Measurements from ENCODE around the gene POU6F2.

POU6F2 gene

GRCh38 chr7:39272691-39273090 is 295.0 kb downstream of the POU6F2 start:
- H3K4me3 ChIP-seq (ENCODE audit: low read depth in 1 of 2, low read length in 2 of 2): no peak overlapping the region
- peaks cover 0 to 5% of the 10 kb centered on the region in 2 donors for H3K27me3 ChIP-seq (ENCODE audit: control insufficient read depth in 1 of 2, insufficient read depth in 2 of 2, low read length in 2 of 2)
- H3K36me3 ChIP-seq (ENCODE audit: control insufficient read depth in 1 of 2, insufficient read depth in 2 of 2, low read length in 2 of 2): no peaks in the 10 kb centered on the region
- no peak overlapping the region for H3K27ac ChIP-seq (ENCODE audit: low read depth, low read length)
- H3K9ac ChIP-seq (ENCODE audit: low read depth in 1 of 2, low read length in 2 of 2): no peak overlapping the region
- H3K4me1 ChIP-seq (ENCODE audit: control insufficient read depth in 1 of 2, insufficient read depth in 2 of 2, low read length in 2 of 2): no peaks in the 10 kb centered on the region
- no peaks in the 10 kb centered on the region for H3K9me3 ChIP-seq (ENCODE audit: control insufficient read depth in 1 of 2, low read length in 2 of 2)

- Histone ChIP-seq H3K4me1 (ENCODE audit: control insufficient read depth in 1 of 2, insufficient read depth in 2 of 2, low read length in 2 of 2) (no peaks in the 10 kb centered on the region), H3K36me3 (ENCODE audit: control insufficient read depth in 1 of 2, insufficient read depth in 2 of 2, low read length in 2 of 2) (no peaks in the 10 kb centered on the region), H3K4me3 (ENCODE audit: low read depth in 1 of 2, low read length in 2 of 2) (no peak overlapping the region), H3K9me3 (ENCODE audit: control insufficient read depth in 1 of 2, low read length in 2 of 2) (no peaks in the 10 kb centered on the region), H3K9ac (ENCODE audit: low read depth in 1 of 2, low read length in 2 of 2) (no peak overlapping the region), H3K27ac (ENCODE audit: low read depth, low read length) (no peak overlapping the region), H3K27me3 (ENCODE audit: control insufficient read depth in 1 of 2, insufficient read depth in 2 of 2, low read length in 2 of 2) (no peaks in the 10 kb centered on the region)
These were observed 302.6 kb downstream of the POU6F2 start for GRCh38 chr7:39280337-39280736.

- H3K9ac ChIP-seq (ENCODE audit: low read depth in 1 of 2, low read length in 2 of 2): no peak overlapping the region
- no peak overlapping the region for H3K4me3 ChIP-seq (ENCODE audit: low read depth in 1 of 2, low read length in 2 of 2)
- no peak overlapping the region for H3K27ac ChIP-seq (ENCODE audit: low read depth, low read length)
- H3K27me3 ChIP-seq (ENCODE audit: control insufficient read depth in 1 of 2, insufficient read depth in 2 of 2, low read length in 2 of 2): no peaks in the 10 kb centered on the region
- H3K9me3 ChIP-seq (ENCODE audit: control insufficient read depth in 1 of 2, low read length in 2 of 2): no peaks in the 10 kb centered on the region
- H3K36me3 ChIP-seq (ENCODE audit: control insufficient read depth in 1 of 2, insufficient read depth in 2 of 2, low read length in 2 of 2): no peaks in the 10 kb centered on the region
- no peaks in the 10 kb centered on the region for H3K4me1 ChIP-seq (ENCODE audit: control insufficient read depth in 1 of 2, insufficient read depth in 2 of 2, low read length in 2 of 2)
These were observed 307.5 kb downstream of the POU6F2 start for GRCh38 chr7:39285256-39285655.

- H3K4me3 ChIP-seq (ENCODE audit: low read depth in 1 of 2, low read length in 2 of 2): no peak overlapping the region
- no peak overlapping the region for H3K9ac ChIP-seq (ENCODE audit: low read depth in 1 of 2, low read length in 2 of 2)
- H3K27me3 ChIP-seq (ENCODE audit: control insufficient read depth in 1 of 2, insufficient read depth in 2 of 2, low read length in 2 of 2): no peaks in the 10 kb centered on the region
- H3K9me3 ChIP-seq (ENCODE audit: control insufficient read depth in 1 of 2, low read length in 2 of 2): no peaks in the 10 kb centered on the region
- H3K36me3 ChIP-seq (ENCODE audit: control insufficient read depth in 1 of 2, insufficient read depth in 2 of 2, low read length in 2 of 2): no peaks in the 10 kb centered on the region
- H3K4me1 ChIP-seq (ENCODE audit: control insufficient read depth in 1 of 2, insufficient read depth in 2 of 2, low read length in 2 of 2): peaks cover 2 to 12% of the 10 kb centered on the region in 2 donors
- H3K27ac ChIP-seq (ENCODE audit: low read depth, low read length): no peak overlapping the region
These were observed 310.6 kb downstream of the POU6F2 start for GRCh38 chr7:39288303-39288702.

GRCh38 chr7:39291628-39292410 is 314.1 kb downstream of the POU6F2 start:
- H3K27me3 ChIP-seq (ENCODE audit: control insufficient read depth in 1 of 2, insufficient read depth in 2 of 2, low read length in 2 of 2): no peaks in the 10 kb centered on the region
- H3K9me3 ChIP-seq (ENCODE audit: control insufficient read depth in 1 of 2, low read length in 2 of 2): no peaks in the 10 kb centered on the region
- no peaks in the 10 kb centered on the region for H3K36me3 ChIP-seq (ENCODE audit: control insufficient read depth in 1 of 2, insufficient read depth in 2 of 2, low read length in 2 of 2)
- no peak overlapping the region for H3K4me3 ChIP-seq (ENCODE audit: low read depth in 1 of 2, low read length in 2 of 2)
- H3K9ac ChIP-seq (ENCODE audit: low read depth in 1 of 2, low read length in 2 of 2): no peak overlapping the region
- H3K27ac ChIP-seq (ENCODE audit: low read depth, low read length): no peak overlapping the region
- H3K4me1 ChIP-seq (ENCODE audit: control insufficient read depth in 1 of 2, insufficient read depth in 2 of 2, low read length in 2 of 2): peaks cover 13 to 32% of the 10 kb centered on the region in 2 donors

GRCh38 chr7:39293056-39293823 is 315.5 kb downstream of the POU6F2 start:
- Histone ChIP-seq H3K27ac (ENCODE audit: low read depth, low read length) (no peak overlapping the region), H3K9me3 (ENCODE audit: control insufficient read depth in 1 of 2, low read length in 2 of 2) (no peaks in the 10 kb centered on the region), H3K4me3 (ENCODE audit: low read depth in 1 of 2, low read length in 2 of 2) (no peak overlapping the region), H3K9ac (ENCODE audit: low read depth in 1 of 2, low read length in 2 of 2) (no peak overlapping the region), H3K4me1 (ENCODE audit: control insufficient read depth in 1 of 2, insufficient read depth in 2 of 2, low read length in 2 of 2) (peaks cover 14 to 32% of the 10 kb centered on the region in 2 donors), H3K36me3 (ENCODE audit: control insufficient read depth in 1 of 2, insufficient read depth in 2 of 2, low read length in 2 of 2) (no peaks in the 10 kb centered on the region), H3K27me3 (ENCODE audit: control insufficient read depth in 1 of 2, insufficient read depth in 2 of 2, low read length in 2 of 2) (no peaks in the 10 kb centered on the region)

- H3K9ac ChIP-seq (ENCODE audit: low read depth in 1 of 2, low read length in 2 of 2): no peak overlapping the region
- no peak overlapping the region for H3K27ac ChIP-seq (ENCODE audit: low read depth, low read length)
- H3K4me3 ChIP-seq (ENCODE audit: low read depth in 1 of 2, low read length in 2 of 2): no peak overlapping the region
- peaks cover 14 to 32% of the 10 kb centered on the region in 2 donors for H3K4me1 ChIP-seq (ENCODE audit: control insufficient read depth in 1 of 2, insufficient read depth in 2 of 2, low read length in 2 of 2)
- H3K27me3 ChIP-seq (ENCODE audit: control insufficient read depth in 1 of 2, insufficient read depth in 2 of 2, low read length in 2 of 2): no peaks in the 10 kb centered on the region
- H3K9me3 ChIP-seq (ENCODE audit: control insufficient read depth in 1 of 2, low read length in 2 of 2): no peaks in the 10 kb centered on the region
- no peaks in the 10 kb centered on the region for H3K36me3 ChIP-seq (ENCODE audit: control insufficient read depth in 1 of 2, insufficient read depth in 2 of 2, low read length in 2 of 2)
These were observed 316.3 kb downstream of the POU6F2 start for GRCh38 chr7:39294022-39294421.

GRCh38 chr7:39295796-39296195 is 318.1 kb downstream of the POU6F2 start:
- H3K36me3 ChIP-seq (ENCODE audit: control insufficient read depth in 1 of 2, insufficient read depth in 2 of 2, low read length in 2 of 2): no peaks in the 10 kb centered on the region
- no peaks in the 10 kb centered on the region for H3K27me3 ChIP-seq (ENCODE audit: control insufficient read depth in 1 of 2, insufficient read depth in 2 of 2, low read length in 2 of 2)
- H3K4me1 ChIP-seq (ENCODE audit: control insufficient read depth in 1 of 2, insufficient read depth in 2 of 2, low read length in 2 of 2): peaks cover 14 to 32% of the 10 kb centered on the region in 2 donors
- no peak overlapping the region for H3K9ac ChIP-seq (ENCODE audit: low read depth in 1 of 2, low read length in 2 of 2)
- no peaks in the 10 kb centered on the region for H3K9me3 ChIP-seq (ENCODE audit: control insufficient read depth in 1 of 2, low read length in 2 of 2)
- H3K27ac ChIP-seq (ENCODE audit: low read depth, low read length): no peak overlapping the region
- no peak overlapping the region for H3K4me3 ChIP-seq (ENCODE audit: low read depth in 1 of 2, low read length in 2 of 2)

GRCh38 chr7:39299695-39300094 is 322.0 kb downstream of the POU6F2 start:
- H3K36me3 ChIP-seq (ENCODE audit: control insufficient read depth in 1 of 2, insufficient read depth in 2 of 2, low read length in 2 of 2): no peaks in the 10 kb centered on the region
- H3K9me3 ChIP-seq (ENCODE audit: control insufficient read depth in 1 of 2, low read length in 2 of 2): no peaks in the 10 kb centered on the region
- no peak overlapping the region for H3K27ac ChIP-seq (ENCODE audit: low read depth, low read length)
- peaks cover 9 to 15% of the 10 kb centered on the region in 2 donors for H3K4me1 ChIP-seq (ENCODE audit: control insufficient read depth in 1 of 2, insufficient read depth in 2 of 2, low read length in 2 of 2)
- H3K9ac ChIP-seq (ENCODE audit: low read depth in 1 of 2, low read length in 2 of 2): no peak overlapping the region
- H3K27me3 ChIP-seq (ENCODE audit: control insufficient read depth in 1 of 2, insufficient read depth in 2 of 2, low read length in 2 of 2): no peaks in the 10 kb centered on the region
- H3K4me3 ChIP-seq (ENCODE audit: low read depth in 1 of 2, low read length in 2 of 2): no peak overlapping the region

GRCh38 chr7:39300276-39300675 is 322.6 kb downstream of the POU6F2 start:
- no peak overlapping the region for H3K4me3 ChIP-seq (ENCODE audit: low read depth in 1 of 2, low read length in 2 of 2)
- peaks cover 8 to 10% of the 10 kb centered on the region in 2 donors for H3K4me1 ChIP-seq (ENCODE audit: control insufficient read depth in 1 of 2, insufficient read depth in 2 of 2, low read length in 2 of 2)
- H3K9me3 ChIP-seq (ENCODE audit: control insufficient read depth in 1 of 2, low read length in 2 of 2): no peaks in the 10 kb centered on the region
- H3K9ac ChIP-seq (ENCODE audit: low read depth in 1 of 2, low read length in 2 of 2): no peak overlapping the region
- H3K27ac ChIP-seq (ENCODE audit: low read depth, low read length): no peak overlapping the region
- no peaks in the 10 kb centered on the region for H3K36me3 ChIP-seq (ENCODE audit: control insufficient read depth in 1 of 2, insufficient read depth in 2 of 2, low read length in 2 of 2)
- H3K27me3 ChIP-seq (ENCODE audit: control insufficient read depth in 1 of 2, insufficient read depth in 2 of 2, low read length in 2 of 2): no peaks in the 10 kb centered on the region
